CD4-positive, alpha-beta T cell (primary cell): Measurements from ENCODE around the gene LAPTM4A. TPM values are rescaled to one million over a fixed set of nuclear protein-coding genes. Genes with fewer than 3 reads are reported as not detected.
"Not testable (repeated sequence)": the region's sequence is repeated elsewhere in the genome, so short reads cannot be mapped to it uniquely, and the experiment has no call there.

Source experiments
- ATAC-seq: fragments of 200-7000 bp; cut with Tn5 transposase; one replicate; pipeline ENCODE4 v1.10.0; 2022; ENCODE audit warnings: mild to moderate bottlenecking; ENCODE audit not compliant: poor library complexity
- CTCF ChIA-PET: fragments of 350-600 bp; sonication (Branson Sonifier 250); formaldehyde crosslinking; loops from one replicate; lab custom pipeline; 2021; ENCODE audit warnings: antibody characterized with exemption, inconsistent platforms; lab: Charles Lee
- POLR2A ChIA-PET: fragments of 350-600 bp; sonication (Branson Sonifier 250); formaldehyde crosslinking; loops from one replicate; lab custom pipeline; 2021; ENCODE audit warnings: antibody characterized with exemption, inconsistent platforms; lab: Charles Lee
- DNase-seq, 14 experiments: peaks; one replicate each; pipeline ENCODE4 v3.0.0-alpha.2; 2013 to 2020; ENCODE audit warnings: mixed read lengths in 2 of 14
- H3K27ac ChIP-seq, 2 donors: one replicate each; pipeline versions ENCODE4 v1.5.1 to v1.7.0; 2013; ENCODE audit warnings: low read length in 2 of 2, low read depth in 1 of 2, mild to moderate bottlenecking in 1 of 2
- H3K27me3 ChIP-seq, 2 experiments: 1 replicate in 1 of 2; 2 replicates in 1 of 2; pipeline versions ENCODE4 v1.6.1 to v1.7.0; 2013; ENCODE audit warnings: low read length in 2 of 2, control low read depth in 1 of 2, mild to moderate bottlenecking in 1 of 2, moderate library complexity in 1 of 2; ENCODE audit not compliant: insufficient read depth in 2 of 2, control insufficient read depth in 1 of 2
- H3K36me3 ChIP-seq: one replicate; pipeline ENCODE4 v1.6.1; 2013; ENCODE audit warnings: low read length, control low read depth; ENCODE audit not compliant: insufficient read depth
- H3K4me1 ChIP-seq: one replicate; pipeline ENCODE4 v1.6.1; 2013; ENCODE audit warnings: low read length, control low read depth; ENCODE audit not compliant: insufficient read depth
- H3K4me3 ChIP-seq: one replicate; pipeline ENCODE4 v1.5.1; 2013; ENCODE audit warnings: mild to moderate bottlenecking, low read length, moderate library complexity
- H3K9me3 ChIP-seq, 2 experiments: 1 replicate in 1 of 2; 2 replicates in 1 of 2; pipeline versions ENCODE4 v1.6.1 to v1.7.0; 2013; ENCODE audit warnings: low read length in 2 of 2, mild to moderate bottlenecking in 2 of 2, control low read depth in 1 of 2, moderate library complexity in 1 of 2; ENCODE audit not compliant: control insufficient read depth in 1 of 2, insufficient read depth in 1 of 2
- H3K27ac Mint-ChIP-seq: one replicate; pipeline ENCODE4 v1.8.0; 2020; ENCODE audit warnings: mixed read lengths
- H3K27me3 Mint-ChIP-seq: one replicate; pipeline ENCODE4 v1.8.0; 2021; ENCODE audit warnings: mixed read lengths
- H3K36me3 Mint-ChIP-seq: one replicate; pipeline ENCODE4 v1.8.0; 2021; ENCODE audit warnings: low read depth, mixed read lengths
- H3K4me1 Mint-ChIP-seq: one replicate; pipeline ENCODE4 v1.8.0; 2021; ENCODE audit warnings: low read depth, mixed read lengths
- H3K4me3 Mint-ChIP-seq: one replicate; pipeline ENCODE4 v1.8.0; 2020; ENCODE audit warnings: mild to moderate bottlenecking, mixed read lengths
- H3K9me3 Mint-ChIP-seq: one replicate; pipeline ENCODE4 v1.8.0; 2020; ENCODE audit warnings: mixed read lengths
- CTCF ChIP-seq: fragments of 200-600 bp; IDR thresholded peaks from one replicate; pipeline ENCODE4 v1.8.0; 2022; ENCODE audit warnings: antibody characterized with exemption, mild to moderate bottlenecking
- intact Hi-C, 2 experiments: fragments of 100-400 bp; cut with DNase I in 1 of 2; cut with micrococcal nuclease in 1 of 2; formaldehyde crosslinking; loops; one replicate each; pipeline versions ENCODE4 v1.15.1 to v1.9.0; 2023 to 2025; cut with DNase I, micrococcal nuclease
- total RNA-seq, 174 experiments: library from RNA in 2 of 174; stranded (reverse) in 2 of 174; gene quantifications; one replicate each; pipeline ENCODE4 v1.2.3 and lab custom pipeline; 2021 to 2026

The LAPTM4A gene
- total RNA-seq, 2 experiments from 2014 or later, result 59.4 to 62.0 TPM

- ChIA-PET POLR2A (no interaction called here), CTCF (interaction anchor here (0.5 kb wide), 1 partner anchor 55 kb away, joined by 3 read pairs; no protein-coding TSS in a partner anchor)
- Mint-ChIP-seq H3K27me3 (peaks cover 16% of the 10 kb centered on the region), H3K27ac (no peak overlapping the region), H3K9me3 (no peaks in the 10 kb centered on the region), H3K4me3 (no peak overlapping the region), H3K4me1 (no peaks in the 10 kb centered on the region), H3K36me3 (no peaks in the 10 kb centered on the region)
- TF ChIP-seq CTCF, result no peak
- Histone ChIP-seq H3K27ac (no peak overlapping the region), H3K4me3 (no peak overlapping the region), H3K9me3 (no peaks in the 10 kb centered on the region), H3K36me3 (no peaks in the 10 kb centered on the region), H3K27me3 (peaks cover 0 to 2% of the 10 kb centered on the region in 2 experiments), H3K4me1 (no peaks in the 10 kb centered on the region)
- no peak for DNase-seq
- intact Hi-C loops, result loop anchor here in 1 of 2 experiments (10.0 kb wide), 1 partner anchor 1568 kb away; no protein-coding TSS in a partner anchor
- no peak for ATAC-seq
Observed at GRCh38 chr2:20092226-20092900, 40.9 kb upstream of the LAPTM4A start.

- ChIA-PET POLR2A (no interaction called here), CTCF (no interaction called here)
- intact Hi-C loops, result loop anchor here in 1 of 2 experiments (10.0 kb wide), 1 partner anchor 1567 kb away; no protein-coding TSS in a partner anchor
- TF ChIP-seq CTCF, result no peak
- no peaks in the 10 kb centered on the region for H3K36me3 ChIP-seq
- no peaks in the 10 kb centered on the region for H3K9me3 Mint-ChIP-seq
- ATAC-seq, result no peak
- no peaks in the 10 kb centered on the region for H3K4me1 ChIP-seq
- H3K27me3 ChIP-seq, result peaks cover 0 to 2% of the 10 kb centered on the region in 2 experiments
- H3K36me3 Mint-ChIP-seq, result no peaks in the 10 kb centered on the region
- H3K27ac Mint-ChIP-seq, result no peak overlapping the region
- no peak overlapping the region for H3K27ac ChIP-seq
- DNase-seq, result no peak
- no peak overlapping the region for H3K4me3 ChIP-seq
- no peaks in the 10 kb centered on the region for H3K9me3 ChIP-seq
- H3K4me3 Mint-ChIP-seq, result no peak overlapping the region
- H3K27me3 Mint-ChIP-seq, result peaks cover 16% of the 10 kb centered on the region
- H3K4me1 Mint-ChIP-seq, result no peaks in the 10 kb centered on the region
Observed at GRCh38 chr2:20091305-20091991, 40.0 kb upstream of the LAPTM4A start.

- H3K4me3 ChIP-seq, result no peak overlapping the region
- DNase-seq (no peak), ATAC-seq (no peak)
- POLR2A ChIA-PET, result no interaction called here
- intact Hi-C loops, result loop anchor here in 1 of 2 experiments (10.0 kb wide), 1 partner anchor 1565 kb away; no protein-coding TSS in a partner anchor
- H3K27me3 ChIP-seq, result peaks cover 0 to 2% of the 10 kb centered on the region in 2 experiments
- H3K4me1 ChIP-seq, result no peaks in the 10 kb centered on the region
- Mint-ChIP-seq H3K27me3 (peaks cover 16% of the 10 kb centered on the region), H3K9me3 (no peaks in the 10 kb centered on the region), H3K36me3 (no peaks in the 10 kb centered on the region), H3K4me3 (no peak overlapping the region), H3K27ac (no peak overlapping the region), H3K4me1 (no peaks in the 10 kb centered on the region)
- no peak overlapping the region for H3K27ac ChIP-seq
- CTCF ChIA-PET, result interaction anchor here (1.2 kb wide), 1 partner anchor 133 kb away, joined by 3 read pairs; no protein-coding TSS in a partner anchor
- H3K36me3 ChIP-seq, result no peaks in the 10 kb centered on the region
- H3K9me3 ChIP-seq, result no peaks in the 10 kb centered on the region
- no peak for TF ChIP-seq CTCF
Observed at GRCh38 chr2:20089715-20090464, 38.5 kb upstream of the LAPTM4A start.

- H3K4me3 Mint-ChIP-seq, H3K4me1 Mint-ChIP-seq, DNase-seq, H3K9me3 ChIP-seq, H3K27me3 ChIP-seq, H3K4me1 ChIP-seq, H3K4me3 ChIP-seq, POLR2A ChIA-PET, H3K27me3 Mint-ChIP-seq, H3K27ac Mint-ChIP-seq, ATAC-seq, H3K27ac ChIP-seq, H3K36me3 Mint-ChIP-seq, H3K36me3 ChIP-seq, H3K9me3 Mint-ChIP-seq, intact Hi-C loops, CTCF ChIA-PET: not testable (repeated sequence)
Observed at GRCh38 chr2:20085909-20086308, 34.5 kb upstream of the LAPTM4A start.
